Fibroblast of mammary gland (primary cell): ENCODE measurements around the gene TMIGD1.

Experiments used
- DNase-seq: peaks from one replicate; pipeline ENCODE4 v3.0.0-alpha.2; 2010; ENCODE audit warnings: low read depth
- H3K4me3 ChIP-seq: 2 replicates; pipeline ENCODE4 v1.5.1; 2011; ENCODE audit warnings: low read depth, mild to moderate bottlenecking, low read length, moderate library complexity; ENCODE audit not compliant: control insufficient read depth
- CTCF ChIP-seq: conservative IDR thresholded peaks from 2 replicates; pipeline ENCODE4 v1.5.1; 2011; ENCODE audit warnings: low read depth, low read length, inconsistent platforms; ENCODE audit not compliant: control insufficient read depth, insufficient read depth

The TMIGD1 gene

GRCh38 chr17:30333503-30334360, at the start of gene TMIGD1:
Gene TMIGD1, minus strand, starts transcription at chr17:30334057. Its CDS starts 1,924 bp downstream, at chr17:30332133.
- TF ChIP-seq CTCF: no peak
- no peak for DNase-seq
- H3K4me3 ChIP-seq: no peak within 1 kb of the TSS

GRCh38 chr17:30382345-30382744, 48.5 kb upstream of the TMIGD1 start:
- no peak for DNase-seq
- no peak for TF ChIP-seq CTCF
- H3K4me3 ChIP-seq: no peak overlapping the region

- peak overlapping the region; percentile 75 for H3K4me3 ChIP-seq
- TF ChIP-seq CTCF: no peak
- no peak for DNase-seq
These were observed 47.4 kb upstream of the TMIGD1 start for GRCh38 chr17:30381340-30381659.

GRCh38 chr17:30380643-30381339, 46.9 kb upstream of the TMIGD1 start:
- peak overlapping the region; percentile 75 for H3K4me3 ChIP-seq
- no peak for DNase-seq
- no peak for TF ChIP-seq CTCF

- H3K4me3 ChIP-seq: peak overlapping the region; percentile 75
- no peak for TF ChIP-seq CTCF
- peak; percentile 40 for DNase-seq
These were observed 46.1 kb upstream of the TMIGD1 start for GRCh38 chr17:30379903-30380381.

GRCh38 chr17:30379303-30379902, 45.5 kb upstream of the TMIGD1 start:
- TF ChIP-seq CTCF: no peak
- no peak for DNase-seq
- peak overlapping the region; percentile 75 for H3K4me3 ChIP-seq
